H1 (cell line): ENCODE results near the gene RAB36. TPM values are rescaled to one million over a fixed set of nuclear protein-coding genes. Genes with fewer than 3 reads are reported as not detected.

ENCODE experiments used
- CTCF ChIA-PET: fragments of 300-600 bp; sonication (Branson Sonifier 250); formaldehyde crosslinking; loops from one replicate; lab custom pipeline; 2021; ENCODE audit not compliant: partially characterized antibody; lab: Charles Lee
- POLR2A ChIA-PET: fragments of 300-600 bp; sonication (Branson Sonifier 250); formaldehyde crosslinking; loops from one replicate; lab custom pipeline; 2021; ENCODE audit warnings: inconsistent platforms; ENCODE audit not compliant: partially characterized antibody; lab: Charles Lee
- DNase-seq, 2 experiments: peaks; one replicate each; pipeline versions ENCODE4 v3.0.0 to v3.0.0-alpha.2; 2010 to 2022; ENCODE audit warnings: low spot score in 2 of 2, low read depth in 1 of 2, mixed read lengths in 1 of 2
- FAIRE-seq: peaks from 2 replicates; lab custom pipeline; 2011; peaks lifted over from hg19 to GRCh38; lab: Jason Lieb, UNC
- H2AFZ ChIP-seq: 2 replicates; pipeline ENCODE4 v1.8.1; 2012; ENCODE audit warnings: low read length, inconsistent platforms
- H2AK5ac ChIP-seq: 2 replicates; pipeline ENCODE4 v1.6.1; 2013; ENCODE audit warnings: low read depth, low read length
- H2BK120ac ChIP-seq: replicated peaks from 2 replicates; pipeline ENCODE3; 2013; ENCODE audit warnings: low read depth, low read length, inconsistent platforms
- H2BK12ac ChIP-seq: 2 replicates; pipeline ENCODE4 v1.6.1; 2013; ENCODE audit warnings: low read depth, low read length
- H2BK15ac ChIP-seq: 2 replicates; pipeline ENCODE4 v1.6.1; 2013; ENCODE audit warnings: low read length
- H2BK20ac ChIP-seq: 2 replicates; pipeline ENCODE4 v1.6.1; 2013; ENCODE audit warnings: low read length
- H2BK5ac ChIP-seq: 2 replicates; pipeline ENCODE4 v1.6.1; 2013; ENCODE audit warnings: low read depth, low read length
- H3K14ac ChIP-seq: 2 replicates; pipeline ENCODE4 v1.6.1; 2013; ENCODE audit warnings: inconsistent platforms; ENCODE audit not compliant: insufficient read length
- H3K18ac ChIP-seq: 2 replicates; pipeline ENCODE4 v1.6.1; 2013; ENCODE audit warnings: low read length; ENCODE audit errors: extremely low read depth
- H3K23ac ChIP-seq: 2 replicates; pipeline ENCODE4 v1.6.1; 2013; ENCODE audit warnings: inconsistent platforms; ENCODE audit not compliant: insufficient read length
- H3K23me2 ChIP-seq: 2 replicates; pipeline ENCODE4 v1.6.1; 2013; ENCODE audit warnings: low read depth, low read length
- H3K27ac ChIP-seq: 2 replicates; pipeline ENCODE4 v1.6.1; 2011; ENCODE audit warnings: low read depth, low read length, inconsistent platforms
- H3K27me3 ChIP-seq, 4 experiments: replicated peaks in 1 of 4; 1 replicate in 1 of 4; 2 replicates in 3 of 4; pipeline versions ENCODE4 v1.6.1 to v1.8.1; 2011 to 2013; ENCODE audit warnings: low read length in 3 of 4, mild to moderate bottlenecking in 3 of 4, inconsistent platforms in 2 of 4, mixed read lengths in 2 of 4, moderate library complexity in 1 of 4; ENCODE audit not compliant: control insufficient read depth in 3 of 4, insufficient read depth in 3 of 4; ENCODE audit errors: extremely low read depth in 1 of 4
- H3K36me3 ChIP-seq, 4 experiments: 2 replicates each; pipeline versions ENCODE4 v1.6.1 to v1.8.1; 2011 to 2013; ENCODE audit warnings: mild to moderate bottlenecking in 4 of 4, low read length in 3 of 4, moderate library complexity in 2 of 4, control low read depth in 1 of 4, inconsistent platforms in 1 of 4; ENCODE audit not compliant: insufficient read depth in 4 of 4, control insufficient read depth in 2 of 4
- H3K4ac ChIP-seq: replicated peaks from 2 replicates; pipeline ENCODE3; 2013; ENCODE audit warnings: low read length, low read depth, mixed read lengths, inconsistent platforms; ENCODE audit not compliant: insufficient read length
- H3K4me1 ChIP-seq, 4 experiments: replicated peaks in 1 of 4; 1 replicate in 1 of 4; 2 replicates in 3 of 4; pipeline versions ENCODE4 v1.6.1 to v1.8.1; 2011 to 2013; ENCODE audit warnings: low read length in 3 of 4, inconsistent platforms in 2 of 4, mixed read lengths in 1 of 4; ENCODE audit not compliant: insufficient read depth in 4 of 4, control insufficient read depth in 3 of 4
- H3K4me2 ChIP-seq, 2 experiments: 2 replicates each; pipeline versions ENCODE4 v1.6.1 to v1.8.1; 2011 to 2013; ENCODE audit warnings: low read depth in 2 of 2, low read length in 2 of 2, control low read depth in 1 of 2, inconsistent platforms in 1 of 2, mild to moderate bottlenecking in 1 of 2; ENCODE audit not compliant: insufficient read depth in 1 of 2
- H3K4me3 ChIP-seq, 4 experiments: fragments of 200-600, 300-600 bp in 1 of 4; sonication (generic), shearing (Covaris generic), sonication (Bioruptor Twin) in 1 of 4; 2 replicates each; pipeline versions ENCODE4 v1.5.1 to v1.8.1; 2011 to 2016; ENCODE audit warnings: low read length in 4 of 4, low read depth in 3 of 4, control low read depth in 2 of 4, inconsistent platforms in 2 of 4, mild to moderate bottlenecking in 2 of 4, mixed read lengths in 1 of 4, moderate library complexity in 1 of 4; ENCODE audit not compliant: insufficient read depth in 2 of 4; ENCODE audit errors: extremely low read depth in 1 of 4
- H3K56ac ChIP-seq: replicated peaks from 2 replicates; pipeline ENCODE3; 2013; ENCODE audit warnings: low read depth, mild to moderate bottlenecking, mixed read lengths, low read length, inconsistent platforms; ENCODE audit not compliant: insufficient read length
- H3K79me1 ChIP-seq: 2 replicates; pipeline ENCODE4 v1.6.1; 2013; ENCODE audit warnings: low read depth, low read length, control low read depth
- H3K79me2 ChIP-seq, 2 experiments: 2 replicates each; pipeline versions ENCODE4 v1.6.1 to v1.8.1; 2012 to 2013; ENCODE audit warnings: low read length in 2 of 2, mild to moderate bottlenecking in 2 of 2, inconsistent platforms in 1 of 2; ENCODE audit not compliant: insufficient read depth in 2 of 2, control insufficient read depth in 1 of 2
- H3K9ac ChIP-seq, 4 experiments: replicated peaks in 1 of 4; 1 replicate in 1 of 4; 2 replicates in 3 of 4; pipeline versions ENCODE4 v1.6.1 to v1.8.1; 2011 to 2013; ENCODE audit warnings: low read depth in 3 of 4, low read length in 3 of 4, control low read depth in 2 of 4, mild to moderate bottlenecking in 2 of 4, moderate library complexity in 2 of 4, inconsistent platforms in 1 of 4; ENCODE audit errors: extremely low read depth in 1 of 4
- H3K9me3 ChIP-seq, 2 experiments: 2 replicates each; pipeline versions ENCODE4 v1.6.1 to v1.8.1; 2012 to 2013; ENCODE audit warnings: mild to moderate bottlenecking in 2 of 2, moderate library complexity in 2 of 2, control low read depth in 1 of 2, inconsistent platforms in 1 of 2, low read depth in 1 of 2, low read length in 1 of 2, mixed read lengths in 1 of 2; ENCODE audit not compliant: insufficient read depth in 2 of 2
- H4K20me1 ChIP-seq, 2 experiments: replicated peaks in 1 of 2; 2 replicates each; pipeline versions ENCODE3 to v1.8.1; 2011 to 2013; ENCODE audit warnings: inconsistent platforms in 2 of 2, low read length in 2 of 2, mild to moderate bottlenecking in 1 of 2; ENCODE audit not compliant: insufficient read depth in 2 of 2, control insufficient read depth in 1 of 2
- H4K5ac ChIP-seq: 2 replicates; pipeline ENCODE4 v1.6.1; 2013; ENCODE audit warnings: low read length, low read depth, mixed read lengths, inconsistent platforms; ENCODE audit not compliant: insufficient read length
- H4K8ac ChIP-seq: 2 replicates; pipeline ENCODE4 v1.8.0; 2013; ENCODE audit warnings: mild to moderate bottlenecking, moderate library complexity, low read length, inconsistent platforms; ENCODE audit not compliant: insufficient read depth; ENCODE audit errors: extremely low read depth
- H4K91ac ChIP-seq: replicated peaks from 2 replicates; pipeline ENCODE3; 2013; ENCODE audit warnings: low read length, mixed read lengths, inconsistent platforms; ENCODE audit not compliant: insufficient read length
- CTBP2 ChIP-seq: IDR thresholded peaks from 2 replicates; pipeline ENCODE4 v1.7.0; 2011; ENCODE audit warnings: borderline replicate concordance, mild to moderate bottlenecking, moderate library complexity, mixed read lengths, low read length; ENCODE audit not compliant: insufficient read depth, insufficient read length
- E2F6 ChIP-seq: IDR thresholded peaks from 2 replicates; pipeline ENCODE4 v1.6.1; 2012; ENCODE audit warnings: inconsistent platforms
- EGR1 ChIP-seq: IDR thresholded peaks from 2 replicates; pipeline ENCODE4 v1.6.1; 2011; ENCODE audit warnings: low read depth, low read length, borderline replicate concordance
- KDM4A ChIP-seq: IDR thresholded peaks from one replicate; pipeline ENCODE4 v1.7.1; 2012; ENCODE audit warnings: low read depth, mild to moderate bottlenecking, moderate library complexity, low read length, inconsistent platforms; ENCODE audit not compliant: severe bottlenecking
- POU5F1 ChIP-seq: IDR thresholded peaks from 2 replicates; pipeline ENCODE4 v1.6.1; 2011; ENCODE audit warnings: low read depth, mild to moderate bottlenecking, low read length, moderate library complexity
- RAD21 ChIP-seq, 2 experiments: IDR thresholded peaks in 1 of 2; conservative IDR thresholded peaks in 1 of 2; 2 replicates each; pipeline ENCODE4 v1.6.1; 2011; ENCODE audit warnings: low read depth in 2 of 2, low read length in 2 of 2, improper control_type of control experiment in 1 of 2, inconsistent platforms in 1 of 2, mild to moderate bottlenecking in 1 of 2, moderate library complexity in 1 of 2
- RNF2 ChIP-seq: fragments of 200-900, 300-1000 bp; sonication (generic); IDR thresholded peaks from 2 replicates; pipeline ENCODE4 v1.7.1; 2016; ENCODE audit warnings: borderline replicate concordance, low read depth, mild to moderate bottlenecking, antibody characterized with exemption, low read length; ENCODE audit not compliant: poor library complexity, severe bottlenecking; ENCODE audit errors: missing control alignments
- SP1 ChIP-seq: IDR thresholded peaks from 2 replicates; pipeline ENCODE4 v1.6.1; 2011; ENCODE audit warnings: low read depth, low read length
- TCF12 ChIP-seq: IDR thresholded peaks from 2 replicates; pipeline ENCODE4 v1.6.1; 2011; ENCODE audit warnings: low read depth, mild to moderate bottlenecking, low read length
- WGBS, 2 experiments: shearing (Covaris generic) in 1 of 2; methylation state at CpG; one replicate each; pipeline versions ENCODE4 v1.1.6 to v1.1.7; 2013 to 2015; ENCODE audit warnings: low lambda C conversion rate in 2 of 2, mixed read lengths in 2 of 2, inconsistent platforms in 1 of 2, low coverage in 1 of 2, missing lambda C conversion rate in 1 of 2; ENCODE audit not compliant: insufficient replicate concordance in 2 of 2, insufficient coverage in 1 of 2, insufficient read length in 1 of 2; ENCODE audit errors: extremely low coverage in 1 of 2, missing lambda C conversion rate in 1 of 2; 5-methylcytosine and 5-hydroxymethylcytosine counted together
- polyA plus RNA-seq, 7 experiments: library from polyadenylated mRNA; depleted of rRNA in 3 of 7; stranded (reverse) in 5 of 7; unstranded in 2 of 7; fragments of >200 nt in 5 of 7; fragments of 200-250 nt in 2 of 7; gene quantifications; 1 replicate in 5 of 7; 2 replicates in 1 of 7; 4 replicates in 1 of 7; pipeline versions ENCODE4 v1.2.1 to v1.2.3, GENCODE V29; 2011 to 2013; ENCODE audit warnings: missing spikeins in 2 of 7, mixed read lengths in 2 of 7
- total RNA-seq: library from RNA; stranded (reverse); fragmentation: NEBNext Ultra II Directional; extraction: Animal tissue kit (Norgen Biotek cat#: 25700); gene quantifications from 2 replicates; pipeline ENCODE4 v1.2.1, GENCODE V29; 2021

Gene RAB36
- total and polyA plus RNA-seq, 2 of the 8 experiments (the other 6 are each of a cell fraction or from before 2014, with no cell fraction given) = 1.0 to 1.5 TPM

- H3K36me3 ChIP-seq = no peaks in the 10 kb centered on the region
- H3K23ac ChIP-seq = no peak overlapping the region
- ChIA-PET CTCF (interaction anchor here (0.7 to 4.6 kb wide), 9 partner anchors 10 to 115 kb away, joined by 3 to 21 read pairs (median 4); no protein-coding TSS in a partner anchor), POLR2A (interaction anchor here (0.6 kb wide), 2 partner anchors 79 to 102 kb away, joined by 3 read pairs; no protein-coding TSS in a partner anchor)
- H2BK20ac ChIP-seq = 0 out of 2 replicates have a peak overlapping the region, but pooled peaks have one; percentile 48
- H3K4me3 ChIP-seq = no peak overlapping the region; a peak in 1 of 8 replicates
- WGBS, 2 experiments = 79% methylated on average over 9 of the region's 10 CpGs; no CpG with 5 or more reads in 1 of the 2 experiments
- H2AFZ ChIP-seq = no peak overlapping the region
- peak overlapping the region in 1 of 2 experiments; percentile 34; a peak in 1 of 4 replicates for H3K4me2 ChIP-seq
- H3K79me2 ChIP-seq = no peaks in the 10 kb centered on the region
- no peak overlapping the region for H4K5ac ChIP-seq
- no peak overlapping the region for H3K14ac ChIP-seq
- H3K56ac ChIP-seq = no peak overlapping the region
- H2AK5ac ChIP-seq = no peak overlapping the region
- no peaks in the 10 kb centered on the region for H3K9me3 ChIP-seq
- H4K20me1 ChIP-seq = peaks cover 0 to 1% of the 10 kb centered on the region in 2 experiments
- H2BK5ac ChIP-seq = no peak overlapping the region
- H2BK120ac ChIP-seq = no peak overlapping the region
- FAIRE-seq (no peak), DNase-seq (no peak)
- H2BK15ac ChIP-seq = no peak overlapping the region
- H2BK12ac ChIP-seq = peak overlapping the region; percentile 27; the same call in 1 of the 2 replicates
- no peak overlapping the region for H4K91ac ChIP-seq
- no peak overlapping the region for H3K4ac ChIP-seq
- no peaks in the 10 kb centered on the region for H3K79me1 ChIP-seq
- peaks cover 0 to 8% (median 7%) of the 10 kb centered on the region in 4 experiments; a peak in 5 of 7 replicates for H3K4me1 ChIP-seq
- no peak overlapping the region; the same call in 1 of the 2 replicates for H3K18ac ChIP-seq
- H4K8ac ChIP-seq = no peak overlapping the region
- no peak overlapping the region; a peak in 1 of 7 replicates for H3K9ac ChIP-seq
- H3K27me3 ChIP-seq = no peaks in the 10 kb centered on the region
- H3K27ac ChIP-seq = no peak overlapping the region
- 0 out of 2 replicates have a peak, but pooled peaks cover 2% of the 10 kb centered on the region for H3K23me2 ChIP-seq
- no peak for TF ChIP-seq SP1
- no peak for TF ChIP-seq KDM4A
- no peak for TF ChIP-seq E2F6
- TF ChIP-seq TCF12 = no peak
- TF ChIP-seq CTBP2 = no peak
- no peak for TF ChIP-seq POU5F1
- no peak for TF ChIP-seq EGR1
- no peak for TF ChIP-seq RAD21 (IDR thresholded peaks at IDR 0.05 in 1 of 2, conservative IDR thresholded peaks at IDR 0.05 in 1 of 2; ENCODE audit: low read depth in 2 of 2, low read length in 2 of 2)
- TF ChIP-seq RNF2 = no peak
Measured at GRCh38 chr22:23166841-23167616, 21.8 kb downstream of the RAB36 start.
